HepG2 (cell line): ENCODE results near the gene SELPLG. TPM values are rescaled to one million over a fixed set of nuclear protein-coding genes. Genes with fewer than 3 reads are reported as not detected.

Experiments
- ATAC-seq: fragments of 200-7000 bp; cut with Tn5 transposase; 3 replicates; pipeline ENCODE4 v1.9.1; 2020; ENCODE audit warnings: mild to moderate bottlenecking, moderate library complexity
- BruUV-seq: library from RNA; stranded (reverse); fragments of 400-500 nt; replicated peaks from 2 replicates; lab custom pipeline; 2021; lab: Mats Ljungman, UMichigan
- CTCF ChIA-PET: fragments of 300-600 bp; formaldehyde crosslinking; extraction: SDS; loops from one replicate; lab custom pipeline; 2021; ENCODE audit warnings: low total read pairs, inconsistent platforms, low intra/inter-chr PET ratio; lab: Yijun Ruan, JAX
- POLR2A ChIA-PET: fragments of 350-600 bp; sonication (Branson Sonifier 250); formaldehyde crosslinking; loops from one replicate; lab custom pipeline; 2020; ENCODE audit warnings: antibody characterized with exemption, inconsistent platforms; lab: Yijun Ruan, JAX
- DNase-seq: peaks from one replicate; pipeline ENCODE4 v3.0.0-alpha.2; 2015; ENCODE audit warnings: low spot score
- FAIRE-seq: peaks from 3 replicates; lab custom pipeline; 2011; peaks lifted over from hg19 to GRCh38; lab: Jason Lieb, UNC
- H2AFZ ChIP-seq: one replicate; pipeline ENCODE4 v1.6.1; 2011; ENCODE audit warnings: low read length, inconsistent platforms
- H3K27ac ChIP-seq: fragments of 300-600 bp; 3 replicates; pipeline ENCODE4 v1.8.0; 2011; ENCODE audit warnings: mixed run types, mild to moderate bottlenecking, mixed read lengths, low read length, inconsistent platforms; ENCODE audit not compliant: insufficient read depth; ENCODE audit errors: extremely low read length
- H3K27me3 ChIP-seq, 2 experiments: fragments of 200-600 bp in 1 of 2; 2 replicates in 1 of 2; 3 replicates in 1 of 2; pipeline versions ENCODE4 v1.6.0 to v1.8.0; 2011; ENCODE audit warnings: low read length in 2 of 2, mild to moderate bottlenecking in 2 of 2, moderate library complexity in 2 of 2, inconsistent platforms in 1 of 2; ENCODE audit not compliant: insufficient read depth in 2 of 2, control insufficient read depth in 1 of 2
- H3K36me3 ChIP-seq, 2 experiments: fragments of 200-600 bp in 1 of 2; replicated peaks in 1 of 2; 2 replicates in 1 of 2; 3 replicates in 1 of 2; pipeline versions ENCODE4 v1.5.1 to v1.8.0; 2011; ENCODE audit warnings: low read length in 2 of 2, inconsistent platforms in 1 of 2; ENCODE audit not compliant: insufficient read depth in 2 of 2, control insufficient read depth in 1 of 2
- H3K4me1 ChIP-seq: 2 replicates; pipeline ENCODE4 v1.5.1; 2012; ENCODE audit warnings: low read length, inconsistent platforms; ENCODE audit not compliant: insufficient read depth
- H3K4me2 ChIP-seq: 2 replicates; pipeline ENCODE4 v1.6.0; 2011; ENCODE audit warnings: low read depth, low read length, inconsistent platforms
- H3K4me3 ChIP-seq, 3 experiments: fragments of 200-600 bp in 1 of 3; sonication (generic), shearing (Covaris generic) in 1 of 3; replicated peaks in 1 of 3; 2 replicates each; pipeline ENCODE4 v1.5.1; 2011 to 2016; ENCODE audit warnings: low read length in 3 of 3, inconsistent platforms in 2 of 3, low read depth in 2 of 3, mild to moderate bottlenecking in 2 of 3, control low read depth in 1 of 3, mixed read lengths in 1 of 3; ENCODE audit not compliant: insufficient read depth in 1 of 3
- H3K79me2 ChIP-seq: one replicate; pipeline ENCODE4 v1.6.1; 2011; ENCODE audit warnings: low read length, inconsistent platforms; ENCODE audit not compliant: insufficient read depth
- H3K9ac ChIP-seq: 2 replicates; pipeline ENCODE4 v1.6.0; 2011; ENCODE audit warnings: mild to moderate bottlenecking, low read depth, low read length, inconsistent platforms; ENCODE audit not compliant: insufficient read depth
- H3K9me3 ChIP-seq: 2 replicates; pipeline ENCODE4 v1.5.1; 2012; ENCODE audit warnings: mild to moderate bottlenecking, low read length
- H4K20me1 ChIP-seq: 2 replicates; pipeline ENCODE4 v1.6.0; 2011; ENCODE audit warnings: inconsistent platforms, mild to moderate bottlenecking, low read length, moderate library complexity; ENCODE audit not compliant: insufficient read depth
- FOXP1 ChIP-seq, 2 experiments: fragments of 450-650 bp in 1 of 2; IDR thresholded peaks; 2 replicates each; pipeline ENCODE4 v1.6.1; 2017 to 2018; ENCODE audit warnings: antibody characterized with exemption in 1 of 2
- HOMEZ ChIP-seq: IDR thresholded peaks from 2 replicates; pipeline ENCODE4 v1.6.1; 2016; ENCODE audit warnings: low read depth
- TRAFD1 ChIP-seq: sonication (generic); formaldehyde crosslinking; IDR thresholded peaks from 2 replicates; pipeline ENCODE4 v1.5.1; 2020; ENCODE audit warnings: missing genetic modification reagents, mild to moderate bottlenecking, borderline replicate concordance
- ZNF740 ChIP-seq: sonication (generic); formaldehyde crosslinking; IDR thresholded peaks from 2 replicates; pipeline ENCODE4 v1.4.0; 2020; ENCODE audit warnings: missing genetic modification reagents
- WGBS: methylation state at CpG from one replicate; pipeline ENCODE4 v1.1.6; 2017; ENCODE audit warnings: low lambda C conversion rate; 5-methylcytosine and 5-hydroxymethylcytosine counted together
- in situ Hi-C: cut with HindIII; loops from 2 replicates; pipeline ENCODE4 v1.10.0; 2017; ENCODE audit warnings: low pct_unique_long_range_greater_than_20kb; ENCODE audit not compliant: extremely low pct_ligation_motif_present
- intact Hi-C: fragments of 100-400 bp; cut with micrococcal nuclease; formaldehyde crosslinking; loops from one replicate; pipeline ENCODE4 v1.10.0; 2022; ENCODE audit not compliant: unreplicated experiment
- polyA plus RNA-seq, 8 experiments: library from polyadenylated mRNA; depleted of rRNA in 3 of 8; stranded (reverse) in 7 of 8; unstranded in 1 of 8; fragments of >200 nt; fragmentation: Illumina TruSeq in 4 of 8; extraction: Trizol in 4 of 8; gene quantifications; 2 replicates each; pipeline versions ENCODE4 v1.2.1 to v1.2.3, GENCODE V29; 2011 to 2016; ENCODE audit warnings: low read depth in 4 of 8, missing spikeins in 1 of 8, mixed read lengths in 1 of 8; ENCODE audit not compliant: insufficient read depth in 1 of 8
- total RNA-seq, 5 experiments: library from RNA; depleted of rRNA; stranded (reverse); fragments of >200 nt; fragmentation: Illumina TruSeq; extraction: Trizol; gene quantifications; 2 replicates each; pipeline ENCODE4 v1.2.3, GENCODE V29; 2016; ENCODE audit warnings: low read depth in 1 of 5

Gene SELPLG
- total and polyA plus RNA-seq, 2 of the 13 experiments (the other 11 are each of a cell fraction or from before 2014, with no cell fraction given): 0.12 TPM; not detected in 1

GRCh38 chr12:108583991-108584390 lies 49.7 kb downstream of the SELPLG start:
- H3K9me3 ChIP-seq: no peaks in the 10 kb centered on the region
- no peaks in the 10 kb centered on the region for H3K79me2 ChIP-seq
- no peak overlapping the region for H3K9ac ChIP-seq
- BruUV-seq: no TSS peak
- intact Hi-C loops: no loop called here
- H3K36me3 ChIP-seq: no peaks in the 10 kb centered on the region
- H3K27me3 ChIP-seq: peaks cover 4 to 18% of the 10 kb centered on the region in 2 experiments; a peak in 3 of 5 replicates
- no peak overlapping the region for H3K4me3 ChIP-seq
- ATAC-seq (no peak), FAIRE-seq (no peak), DNase-seq (no peak)
- H2AFZ ChIP-seq: no peak overlapping the region
- in situ Hi-C loops: no loop called here
- TF ChIP-seq HOMEZ: no peak
- no peak for TF ChIP-seq ZNF740
- TF ChIP-seq FOXP1 (IDR thresholded peaks at IDR 0.05): no peak
- no peak for TF ChIP-seq FOXP1 (CRISPR knock-in tag; IDR thresholded peaks at IDR 0.05)
- no peak for TF ChIP-seq TRAFD1 (CRISPR knock-in tag)
- H3K4me2 ChIP-seq: no peak overlapping the region
- 20% methylated on average over 5 of the region's 7 CpGs for WGBS
- ChIA-PET POLR2A (no interaction called here), CTCF (no interaction called here)
- no peaks in the 10 kb centered on the region for H3K4me1 ChIP-seq
- no peak overlapping the region for H3K27ac ChIP-seq
- H4K20me1 ChIP-seq: no peaks in the 10 kb centered on the region
